Subcutaneous adipose tissue (tissue), 4 donors: ENCODE data around the gene TSPAN5. TPM values are rescaled to one million over a fixed set of nuclear protein-coding genes. Genes with fewer than 3 reads are reported as not detected.

Experiments used
- CTCF ChIP-seq: fragments of 450-650 bp; IDR thresholded peaks from one replicate; pipeline ENCODE4 v1.5.1; 2016; ENCODE audit warnings: low read depth, mild to moderate bottlenecking, control low read depth, antibody characterized with exemption, moderate library complexity
- total RNA-seq, 4 donors: library from RNA; depleted of rRNA; stranded (reverse); fragments of >200 nt; gene quantifications; one replicate each; pipeline ENCODE4 v1.1.0, GENCODE V29; 2016

Gene TSPAN5
- total RNA-seq, 4 donors from 2014 or later = 2.2 to 6.5 (median 4.1) TPM

- no peak for TF ChIP-seq CTCF
Observed at GRCh38 chr4:98632258-98632657, 26.2 kb downstream of the TSPAN5 start.

GRCh38 chr4:98631506-98631905 is 26.9 kb downstream of the TSPAN5 start:
- TF ChIP-seq CTCF = no peak

GRCh38 chr4:98630737-98631454 is 27.5 kb downstream of the TSPAN5 start:
- TF ChIP-seq CTCF = no peak

- TF ChIP-seq CTCF = no peak
Observed at GRCh38 chr4:98627531-98628257, 30.7 kb downstream of the TSPAN5 start.

- TF ChIP-seq CTCF = no peak
Observed at GRCh38 chr4:98626350-98626749, 32.1 kb downstream of the TSPAN5 start.

- TF ChIP-seq CTCF = no peak
Observed at GRCh38 chr4:98625920-98626319, 32.5 kb downstream of the TSPAN5 start.

GRCh38 chr4:98625399-98625798 is 33.0 kb downstream of the TSPAN5 start:
- TF ChIP-seq CTCF = no peak
